Renal pelvis (tissue), 4 donors: ENCODE measurements around the gene DCDC2C. TPM values are rescaled to one million over a fixed set of nuclear protein-coding genes. Genes with fewer than 3 reads are reported as not detected.
A peak's percentile ranks its signal among the peaks of the same experiment; 100 is the strongest.

Source experiments
- DNase-seq: peaks from one replicate; pipeline ENCODE4 v3.0.0-alpha.2; 2013
- polyA plus RNA-seq, 3 donors: library from polyadenylated mRNA; unstranded; fragments of 120-200 nt; gene quantifications; one replicate each; pipeline ENCODE4 v1.2.1, GENCODE V29; 2013; ENCODE audit not compliant: insufficient read length in 3 of 3

DCDC2C gene
- polyA plus RNA-seq, 3 donors: 0.50 TPM; not detected in 2

GRCh38 chr2:3743951-3744555 lies 40.7 kb downstream of the DCDC2C start:
- no peak for DNase-seq

- DNase-seq: no peak
Measured at GRCh38 chr2:3745920-3746319, 42.5 kb downstream of the DCDC2C start.

- DNase-seq: no peak
Measured at GRCh38 chr2:3747032-3747654, 43.8 kb downstream of the DCDC2C start.

- no peak for DNase-seq
Measured at GRCh38 chr2:3747826-3748225, 44.5 kb downstream of the DCDC2C start.

- no peak for DNase-seq
Measured at GRCh38 chr2:3749201-3749600, 45.8 kb downstream of the DCDC2C start.

GRCh38 chr2:3751251-3751650 lies 47.9 kb downstream of the DCDC2C start:
- no peak for DNase-seq

- no peak for DNase-seq
Measured at GRCh38 chr2:3751806-3752205, 48.4 kb downstream of the DCDC2C start.

GRCh38 chr2:3752376-3752775 lies 49.0 kb downstream of the DCDC2C start:
- DNase-seq: no peak

GRCh38 chr2:3753561-3753960 lies 50.2 kb downstream of the DCDC2C start:
- DNase-seq: no peak

GRCh38 chr2:3754280-3754679 lies 50.9 kb downstream of the DCDC2C start:
- no peak for DNase-seq

GRCh38 chr2:3754795-3755194 lies 51.4 kb downstream of the DCDC2C start:
- no peak for DNase-seq

- DNase-seq: no peak
Measured at GRCh38 chr2:3755277-3755676, 51.9 kb downstream of the DCDC2C start.

GRCh38 chr2:3756306-3756705 lies 52.9 kb downstream of the DCDC2C start:
- DNase-seq: peak; percentile 39

GRCh38 chr2:3758906-3759305 lies 55.5 kb downstream of the DCDC2C start:
- DNase-seq: no peak

GRCh38 chr2:3759331-3759730 lies 56.0 kb downstream of the DCDC2C start:
- DNase-seq: no peak

GRCh38 chr2:3759761-3760160 lies 56.4 kb downstream of the DCDC2C start:
- peak; percentile 41 for DNase-seq

- DNase-seq: no peak
Measured at GRCh38 chr2:3761272-3761671, 57.9 kb downstream of the DCDC2C start.

- no peak for DNase-seq
Measured at GRCh38 chr2:3762771-3763447, 59.5 kb downstream of the DCDC2C start.

GRCh38 chr2:3766824-3767223 lies 63.4 kb downstream of the DCDC2C start:
- no peak for DNase-seq

- DNase-seq: no peak
Measured at GRCh38 chr2:3768960-3769765, 65.8 kb downstream of the DCDC2C start.

- no peak for DNase-seq
Measured at GRCh38 chr2:3769766-3770165, 66.4 kb downstream of the DCDC2C start.

- no peak for DNase-seq
Measured at GRCh38 chr2:3770724-3771415, 67.5 kb downstream of the DCDC2C start.
